Uterus (tissue), 4 donors: Measurements from ENCODE around the gene GSN. TPM values are rescaled to one million over a fixed set of nuclear protein-coding genes. Genes with fewer than 3 reads are reported as not detected.
"Not testable (repeated sequence)": the region's sequence is repeated elsewhere in the genome, so short reads cannot be mapped to it uniquely, and the experiment has no call there.

Experiments used
- DNase-seq, 2 donors: peaks; one replicate each; pipeline ENCODE4 v3.0.0-alpha.2; 2019 to 2020
- H3K27ac ChIP-seq, 2 donors: fragments of 200-600 bp; sonication (generic); 1 replicate in 1 of 2; 2 replicates in 1 of 2; pipeline ENCODE4 v1.5.1; 2016 to 2018
- H3K27me3 ChIP-seq, 2 donors: fragments of 200-600 bp; sonication (generic); one replicate each; pipeline ENCODE4 v1.5.1; 2018 to 2019; ENCODE audit warnings: control low read depth in 1 of 2
- H3K36me3 ChIP-seq, 2 donors: fragments of 200-600 bp; sonication (generic); one replicate each; pipeline ENCODE4 v1.5.1; 2019; ENCODE audit warnings: control low read depth in 1 of 2
- H3K4me1 ChIP-seq, 2 donors: fragments of 200-600 bp; sonication (generic); one replicate each; pipeline ENCODE4 v1.5.1; 2018 to 2019; ENCODE audit warnings: control low read depth in 1 of 2
- H3K4me3 ChIP-seq, 2 donors: fragments of 200-600 bp; sonication (generic); 1 replicate in 1 of 2; 2 replicates in 1 of 2; pipeline ENCODE4 v1.5.1; 2018 to 2019; ENCODE audit warnings: mild to moderate bottlenecking in 1 of 2
- H3K9me3 ChIP-seq, 2 donors: fragments of 200-600 bp; sonication (generic); one replicate each; pipeline ENCODE4 v1.5.1; 2019; ENCODE audit warnings: control low read depth in 1 of 2
- POLR2A ChIP-seq, 2 donors: fragments of 450-650 bp; IDR thresholded peaks; one replicate each; pipeline ENCODE4 v1.6.1; 2016; ENCODE audit warnings: antibody characterized with exemption in 2 of 2, mild to moderate bottlenecking in 1 of 2, moderate library complexity in 1 of 2
- intact Hi-C: fragments of 100-400 bp; cut with DNase I; formaldehyde crosslinking; loops from one replicate; pipeline ENCODE4 v1.15.1; 2023; ENCODE audit warnings: low total_unique reads
- total RNA-seq, 4 donors: library from RNA; depleted of rRNA in 3 of 4; stranded (reverse); fragments of >200 nt in 3 of 4; gene quantifications; one replicate each; pipeline versions ENCODE4 v1.1.0 to v1.2.4, GENCODE V29; 2014 to 2023
- TF ChIP-seq, protein P1 (sequence below), 4 experiments: fragments of 200-600 bp in 2 of 4; fragments of 450-650 bp in 2 of 4; sonication (generic) in 2 of 4; IDR thresholded peaks; one replicate each; pipeline ENCODE4 v1.5.1; 2016 to 2019; ENCODE audit warnings: antibody characterized with exemption in 4 of 4, mild to moderate bottlenecking in 2 of 4, moderate library complexity in 1 of 4
- donor health status: DM: yes; HTN: yes; CAD: no.

GSN gene
- total RNA-seq, 4 donors from 2014 or later = 567 to 1,619 (median 884) TPM

DNA sequence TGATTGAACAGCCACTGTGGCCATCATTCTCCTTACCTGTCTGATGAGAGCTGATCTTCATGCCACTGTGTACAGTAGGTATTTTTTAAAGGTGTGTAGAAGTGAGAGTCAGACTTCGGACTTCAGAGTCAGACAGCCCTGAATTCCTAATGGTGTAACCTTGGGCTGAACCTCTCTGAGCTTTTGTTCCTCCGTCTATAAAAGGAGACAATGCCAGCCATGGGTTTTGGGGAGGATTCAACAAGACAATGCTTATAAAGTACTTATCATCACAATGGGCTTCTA, 18.7 kb downstream of the GSN start:
- H3K4me3 ChIP-seq = peak overlapping the region in 1 of 2 donors; percentile 13
- H3K36me3 ChIP-seq = no peaks in the 10 kb centered on the region
- no peak for DNase-seq
- no peaks in the 10 kb centered on the region for H3K27me3 ChIP-seq
- no peaks in the 10 kb centered on the region for H3K9me3 ChIP-seq
- H3K27ac ChIP-seq = peak overlapping the region; percentile 97 to 100
- intact Hi-C loops = no loop called here
- peaks cover 62 to 67% of the 10 kb centered on the region in 2 donors for H3K4me1 ChIP-seq
- no peak for TF ChIP-seq POLR2A (IDR thresholded peaks at IDR 0.05)
- TF ChIP-seq, protein P1, sequence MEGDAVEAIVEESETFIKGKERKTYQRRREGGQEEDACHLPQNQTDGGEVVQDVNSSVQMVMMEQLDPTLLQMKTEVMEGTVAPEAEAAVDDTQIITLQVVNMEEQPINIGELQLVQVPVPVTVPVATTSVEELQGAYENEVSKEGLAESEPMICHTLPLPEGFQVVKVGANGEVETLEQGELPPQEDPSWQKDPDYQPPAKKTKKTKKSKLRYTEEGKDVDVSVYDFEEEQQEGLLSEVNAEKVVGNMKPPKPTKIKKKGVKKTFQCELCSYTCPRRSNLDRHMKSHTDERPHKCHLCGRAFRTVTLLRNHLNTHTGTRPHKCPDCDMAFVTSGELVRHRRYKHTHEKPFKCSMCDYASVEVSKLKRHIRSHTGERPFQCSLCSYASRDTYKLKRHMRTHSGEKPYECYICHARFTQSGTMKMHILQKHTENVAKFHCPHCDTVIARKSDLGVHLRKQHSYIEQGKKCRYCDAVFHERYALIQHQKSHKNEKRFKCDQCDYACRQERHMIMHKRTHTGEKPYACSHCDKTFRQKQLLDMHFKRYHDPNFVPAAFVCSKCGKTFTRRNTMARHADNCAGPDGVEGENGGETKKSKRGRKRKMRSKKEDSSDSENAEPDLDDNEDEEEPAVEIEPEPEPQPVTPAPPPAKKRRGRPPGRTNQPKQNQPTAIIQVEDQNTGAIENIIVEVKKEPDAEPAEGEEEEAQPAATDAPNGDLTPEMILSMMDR (IDR thresholded peaks at IDR 0.05) = no peak

DNA sequence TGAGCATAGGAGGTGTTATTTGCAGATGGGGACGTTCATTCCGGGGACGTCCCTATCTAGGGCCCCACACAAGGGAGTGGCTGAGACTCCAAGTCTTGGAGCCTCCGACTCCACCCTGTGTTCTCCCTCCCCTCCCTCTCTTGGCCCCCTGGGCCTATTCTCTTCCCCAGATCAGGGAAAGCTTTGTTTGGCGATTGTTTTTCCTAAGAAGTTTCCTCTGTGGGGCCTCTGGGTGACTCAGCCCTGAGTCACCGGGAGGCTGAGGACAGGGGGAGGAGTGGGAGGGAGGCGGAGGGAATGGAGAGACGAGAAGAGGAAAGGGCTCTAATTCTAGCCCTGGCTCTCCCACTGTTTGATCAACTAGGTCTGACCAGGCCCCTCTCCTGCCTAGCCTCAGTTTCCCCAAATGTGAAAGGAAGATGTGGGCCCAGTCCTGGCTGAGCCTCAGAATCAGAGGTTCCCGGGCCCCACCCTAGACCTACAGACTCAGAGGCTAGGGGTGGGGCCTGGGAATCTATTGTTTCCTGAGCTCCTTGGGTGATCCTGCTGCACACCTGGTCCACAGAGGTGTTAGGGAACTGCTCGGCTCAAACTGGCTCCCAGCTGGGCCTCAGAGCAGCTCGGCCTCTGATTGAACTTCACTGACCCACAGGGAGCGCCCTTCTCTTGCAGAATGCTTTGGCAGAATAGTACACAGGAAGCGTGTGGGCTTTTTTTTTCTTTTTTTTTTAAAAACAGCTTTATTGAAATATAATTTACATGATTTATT, 19.2 kb downstream of the GSN start:
- no peaks in the 10 kb centered on the region for H3K27me3 ChIP-seq
- H3K4me3 ChIP-seq = peak overlapping the region in 1 of 2 donors; percentile 21
- H3K4me1 ChIP-seq = peaks cover 58 to 62% of the 10 kb centered on the region in 2 donors
- no peaks in the 10 kb centered on the region for H3K9me3 ChIP-seq
- TF ChIP-seq, protein P1 (IDR thresholded peaks at IDR 0.05) = peak in 3 of 4 experiments; percentile 17 to 34 (median 21)
- peak; percentile 47 to 61 for TF ChIP-seq POLR2A (IDR thresholded peaks at IDR 0.05)
- H3K27ac ChIP-seq = peak overlapping the region; percentile 97 to 100
- no peaks in the 10 kb centered on the region for H3K36me3 ChIP-seq
- peak; percentile 90 to 94 for DNase-seq
- intact Hi-C loops = no loop called here

DNA sequence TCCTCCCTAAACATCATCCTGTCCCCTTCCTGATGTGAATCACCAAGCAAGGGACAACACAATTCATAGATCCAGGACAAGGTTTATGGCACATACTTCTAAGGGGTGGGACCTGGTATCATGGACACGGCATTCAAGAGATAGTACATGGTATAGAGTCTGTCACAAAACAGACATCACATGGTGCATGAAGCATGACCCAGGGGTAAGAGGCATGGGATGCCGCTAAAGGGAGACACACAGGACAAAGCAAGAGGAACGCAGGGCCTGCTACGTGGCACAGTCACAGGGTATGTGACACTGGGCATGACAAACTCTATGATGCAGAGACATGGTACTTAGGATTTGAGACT, 20.7 kb downstream of the GSN start:
- Histone ChIP-seq H3K9me3 (no peaks in the 10 kb centered on the region), H3K4me1 (peaks cover 47 to 48% of the 10 kb centered on the region in 2 donors), H3K4me3 (no peak overlapping the region), H3K27ac (peak overlapping the region; percentile 97 to 100), H3K36me3 (no peaks in the 10 kb centered on the region), H3K27me3 (no peaks in the 10 kb centered on the region)
- DNase-seq = peak in 1 of 2 donors; percentile 31
- no peak for TF ChIP-seq POLR2A (IDR thresholded peaks at IDR 0.05)
- TF ChIP-seq, protein P1 (IDR thresholded peaks at IDR 0.05) = no peak
- intact Hi-C loops = no loop called here

- DNase-seq = peak; percentile 89 to 93
- no peak overlapping the region for H3K4me3 ChIP-seq
- H3K4me1 ChIP-seq = peaks cover 41 to 48% of the 10 kb centered on the region in 2 donors
- TF ChIP-seq, protein P1 (IDR thresholded peaks at IDR 0.05) = no peak
- TF ChIP-seq POLR2A (IDR thresholded peaks at IDR 0.05) = peak; percentile 19 to 48
- intact Hi-C loops = no loop called here
- H3K27me3 ChIP-seq = no peaks in the 10 kb centered on the region
- no peaks in the 10 kb centered on the region for H3K36me3 ChIP-seq
- peak overlapping the region; percentile 97 to 100 for H3K27ac ChIP-seq
- no peaks in the 10 kb centered on the region for H3K9me3 ChIP-seq
Measured at GRCh38 chr9:121289026-121289771, 21.2 kb downstream of the GSN start.

- no peaks in the 10 kb centered on the region for H3K9me3 ChIP-seq
- H3K36me3 ChIP-seq = no peaks in the 10 kb centered on the region
- peak overlapping the region; percentile 97 to 100 for H3K27ac ChIP-seq
- peaks cover 43 to 47% of the 10 kb centered on the region in 2 donors for H3K4me1 ChIP-seq
- no peaks in the 10 kb centered on the region for H3K27me3 ChIP-seq
- intact Hi-C loops = no loop called here
- no peak overlapping the region for H3K4me3 ChIP-seq
- no peak for TF ChIP-seq POLR2A (IDR thresholded peaks at IDR 0.05)
- TF ChIP-seq, protein P1 (IDR thresholded peaks at IDR 0.05) = no peak
- DNase-seq = peak in 1 of 2 donors; percentile 70
Measured at GRCh38 chr9:121289772-121290370, 21.9 kb downstream of the GSN start.

DNA sequence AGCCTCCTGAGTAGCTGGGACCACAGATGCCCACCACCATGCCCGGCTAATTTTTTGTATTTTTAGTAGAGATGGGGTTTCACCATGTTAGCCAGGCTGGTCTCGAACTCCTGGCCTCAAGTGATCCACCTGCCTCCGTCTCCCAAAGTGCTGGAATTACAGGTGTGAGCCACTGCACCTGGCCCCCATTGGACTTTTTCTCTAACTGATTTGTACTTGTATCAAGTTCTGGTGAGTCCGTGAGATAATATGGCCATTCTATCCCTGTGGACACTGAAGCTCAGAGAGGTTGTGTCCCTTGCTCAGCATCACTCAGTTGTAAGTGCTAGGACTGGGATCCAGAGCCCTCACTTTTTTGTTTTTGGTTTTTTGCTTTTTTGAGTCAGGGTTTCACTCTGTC, 23.6 kb downstream of the GSN start:
- DNase-seq, intact Hi-C loops, H3K4me3 ChIP-seq, H3K27me3 ChIP-seq, H3K9me3 ChIP-seq, H3K36me3 ChIP-seq: not testable (repeated sequence)
- Histone ChIP-seq H3K27ac (peak overlapping the region; percentile 95 to 100), H3K4me1 (peaks cover 40 to 45% of the 10 kb centered on the region in 2 donors)
